Astrocyte of the spinal cord (primary cell): ENCODE data around the gene IGF2BP3.
A peak's percentile ranks its signal among the peaks of the same experiment; 100 is the strongest.

ENCODE experiments used
- DNase-seq: peaks from one replicate; pipeline ENCODE4 v3.0.0; 2011; ENCODE audit warnings: low read depth, low spot score
- H3K4me3 ChIP-seq: 2 replicates; pipeline ENCODE4 v1.5.1; 2011; ENCODE audit warnings: low read depth, mild to moderate bottlenecking, low read length, moderate library complexity
- CTCF ChIP-seq: IDR thresholded peaks from 2 replicates; pipeline ENCODE4 v1.5.1; 2012; ENCODE audit warnings: low read depth, mild to moderate bottlenecking, low read length, inconsistent platforms
- in situ Hi-C: cut with HindIII; loops from 2 replicates; pipeline ENCODE4 v1.10.0; 2017; ENCODE audit warnings: low sequenced_read_pairs

Gene IGF2BP3

DNA sequence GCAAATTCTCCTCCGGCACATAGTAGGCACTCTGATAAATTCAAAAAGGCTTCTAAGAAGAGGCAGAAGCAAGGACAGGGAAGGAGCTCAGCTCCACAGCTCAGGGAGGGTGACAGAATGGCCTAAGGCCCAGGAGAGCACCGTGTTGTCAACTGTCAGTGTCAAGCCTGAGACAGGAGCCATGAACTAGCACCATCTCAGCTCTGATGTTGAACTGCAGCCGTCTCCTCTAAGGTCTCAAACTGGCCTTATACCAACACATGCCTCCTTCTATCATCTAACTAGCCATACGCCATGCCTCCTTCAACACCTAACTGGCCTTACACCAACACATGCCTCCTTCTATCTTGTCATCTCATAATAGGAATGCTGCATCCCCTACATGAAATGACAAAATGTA lies 73.0 kb downstream of the IGF2BP3 start:
- no peak for DNase-seq
- in situ Hi-C loops = no loop called here
- no peak overlapping the region for H3K4me3 ChIP-seq
- TF ChIP-seq CTCF = no peak

- in situ Hi-C loops = no loop called here
- peak; percentile 67 for DNase-seq
- TF ChIP-seq CTCF = no peak
- no peak overlapping the region for H3K4me3 ChIP-seq
Measured at GRCh38 chr7:23396222-23397015, 73.9 kb downstream of the IGF2BP3 start.

GRCh38 chr7:23394488-23395171 lies 75.7 kb downstream of the IGF2BP3 start:
- peak; percentile 39 for DNase-seq
- in situ Hi-C loops = no loop called here
- no peak overlapping the region for H3K4me3 ChIP-seq
- TF ChIP-seq CTCF = no peak

- TF ChIP-seq CTCF = no peak
- H3K4me3 ChIP-seq = no peak overlapping the region
- in situ Hi-C loops = no loop called here
- DNase-seq = no peak
Measured at GRCh38 chr7:23393636-23394035, 76.7 kb downstream of the IGF2BP3 start.

DNA sequence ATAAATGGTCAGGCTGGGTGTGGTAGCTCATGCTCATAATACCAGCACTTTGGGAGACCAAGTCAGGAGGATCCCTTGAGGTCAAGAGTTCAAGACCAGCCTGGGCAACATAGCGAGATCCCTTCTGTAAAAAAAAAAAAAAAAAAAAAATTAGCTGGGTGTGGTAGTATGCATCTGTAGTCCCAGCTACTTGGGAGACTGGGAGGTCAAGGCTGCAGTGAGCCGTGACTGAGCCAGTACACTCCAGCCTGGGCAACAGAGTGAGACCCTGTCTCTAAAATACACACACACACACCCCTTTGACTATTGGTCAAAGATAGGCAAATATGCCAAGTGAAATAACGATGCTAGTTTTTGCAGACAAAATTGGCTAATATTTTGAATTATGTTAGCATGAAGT lies 80.6 kb downstream of the IGF2BP3 start:
- in situ Hi-C loops = no loop called here
- no peak overlapping the region for H3K4me3 ChIP-seq
- no peak for TF ChIP-seq CTCF
- DNase-seq = no peak

GRCh38 chr7:23387583-23387982 lies 82.7 kb downstream of the IGF2BP3 start:
- no peak for DNase-seq
- no peak for TF ChIP-seq CTCF
- no peak overlapping the region for H3K4me3 ChIP-seq
- in situ Hi-C loops = no loop called here
